ENCODE results near the gene ZMIZ1. TPM values are rescaled to one million over a fixed set of nuclear protein-coding genes. Genes with fewer than 3 reads are reported as not detected.
"Not testable (repeated sequence)": the region's sequence is repeated elsewhere in the genome, so short reads cannot be mapped to it uniquely, and the experiment has no call there.

The ZMIZ1 gene
- total RNA-seq, 2 donors from 2014 or later = 51.4 to 58.0 TPM

DNA sequence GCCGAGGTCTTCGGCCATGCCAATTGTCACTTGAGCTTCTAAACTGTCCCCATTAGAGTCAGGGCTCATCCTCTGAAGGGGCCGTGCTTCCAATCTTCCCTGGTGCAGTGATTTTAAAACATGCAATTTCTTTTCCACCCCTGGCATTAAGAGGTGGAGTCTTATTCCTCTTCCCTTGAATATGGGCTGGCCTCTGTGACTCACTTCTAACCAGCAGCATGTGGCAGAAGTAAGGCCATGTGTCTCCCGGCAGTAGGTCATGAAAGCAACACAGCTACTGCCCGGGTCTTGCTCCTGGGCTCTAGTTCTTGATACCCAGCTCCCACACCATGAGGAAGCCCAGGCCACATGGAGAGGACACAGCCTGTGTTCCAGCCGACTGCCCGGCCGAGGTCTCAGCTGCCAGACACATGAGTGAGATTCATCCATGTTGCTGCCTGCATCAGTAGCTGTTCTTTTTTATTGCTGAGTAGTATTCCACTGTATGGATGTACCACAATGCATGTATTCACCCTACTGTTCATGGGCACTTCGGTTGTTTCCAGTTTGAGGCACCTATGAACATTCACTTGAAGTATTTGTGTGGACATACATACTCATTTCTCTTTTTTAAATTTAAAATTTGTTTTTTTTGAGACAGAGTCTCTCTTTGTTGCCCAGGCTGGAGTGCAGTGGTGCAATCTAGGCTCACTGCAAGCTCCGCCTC, 264.0 kb downstream of the ZMIZ1 start:
- intact Hi-C loops (cut with DNase I); ATAC-seq; DNase-seq: not testable (repeated sequence)

GRCh38 chr10:79333513-79333912, 264.7 kb downstream of the ZMIZ1 start:
- ATAC-seq (no peak), DNase-seq (no peak)
- intact Hi-C loops (cut with DNase I) = no loop called here

GRCh38 chr10:79334573-79334972, 265.8 kb downstream of the ZMIZ1 start:
- intact Hi-C loops (cut with DNase I) = no loop called here
- DNase-seq (no peak), ATAC-seq (no peak)

DNA sequence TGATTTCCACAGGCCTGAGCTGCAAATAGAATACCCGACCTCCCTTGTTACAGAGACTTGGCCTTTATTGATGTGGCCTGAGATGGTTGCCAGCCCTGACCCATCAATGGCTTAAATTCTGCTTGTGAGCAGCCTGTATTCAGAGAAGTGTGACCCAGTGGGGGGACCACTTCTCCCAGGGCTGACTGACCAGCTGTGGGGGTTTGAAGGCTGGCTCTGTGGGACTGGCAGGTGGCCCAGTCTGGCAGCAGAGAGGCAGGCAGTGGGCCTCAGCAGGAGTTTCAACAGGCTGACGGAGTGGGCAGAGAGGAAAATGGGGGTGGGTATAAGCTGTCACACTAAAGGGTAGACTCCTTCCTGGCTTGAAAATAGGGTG, 266.3 kb downstream of the ZMIZ1 start:
- peak; percentile 12 for DNase-seq
- peak in 1 of 2 donors; percentile 34 for ATAC-seq
- intact Hi-C loops (cut with DNase I) = no loop called here

GRCh38 chr10:79335470-79336235, 266.9 kb downstream of the ZMIZ1 start:
- ATAC-seq (peak; percentile 48 to 75), DNase-seq (peak; percentile 19)
- intact Hi-C loops (cut with DNase I) = no loop called here

DNA sequence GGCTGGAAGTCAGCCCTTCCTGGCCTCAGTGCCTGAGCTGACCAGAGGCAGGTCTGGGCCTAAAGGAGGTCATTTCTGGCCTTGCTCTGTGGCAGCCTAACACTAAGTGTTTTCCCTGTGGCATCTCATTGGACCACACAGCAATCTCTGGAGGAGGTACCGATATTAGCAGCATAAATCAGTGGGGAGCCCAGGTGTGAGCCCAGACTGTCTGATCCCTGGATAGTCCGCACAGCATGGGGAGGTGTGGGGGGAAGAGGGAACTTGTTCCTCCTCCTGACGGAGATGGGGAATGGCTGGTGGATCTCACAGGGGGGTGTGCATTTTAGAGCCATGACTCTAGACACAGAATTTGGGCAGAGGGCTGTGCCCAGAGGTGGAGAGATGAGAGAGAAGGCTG, 267.5 kb downstream of the ZMIZ1 start:
- ATAC-seq (no peak), DNase-seq (no peak)
- intact Hi-C loops (cut with DNase I) = no loop called here

DNA sequence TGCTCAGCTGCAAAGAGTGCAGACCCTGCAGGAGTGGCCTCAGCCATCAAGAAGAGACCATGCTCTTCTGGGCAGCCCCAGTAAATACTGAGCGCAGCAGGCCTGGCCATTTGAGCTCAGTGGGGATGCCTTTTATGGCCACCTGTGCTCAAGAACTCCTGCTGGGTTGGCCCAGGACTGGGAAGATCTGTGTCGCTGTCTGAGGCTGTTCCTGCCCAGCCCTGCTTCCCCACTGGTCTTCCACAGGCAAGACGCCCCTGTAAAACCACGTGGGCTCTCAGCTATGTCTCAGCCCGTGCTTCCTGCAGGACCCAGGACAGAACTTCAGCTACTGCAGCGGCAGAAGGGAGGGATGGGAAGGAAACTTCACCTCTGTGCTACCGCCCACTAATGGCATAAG, 268.0 kb downstream of the ZMIZ1 start:
- ATAC-seq (no peak), DNase-seq (peak; percentile 3)
- intact Hi-C loops (cut with DNase I) = no loop called here

GRCh38 chr10:79337783-79338469, 269.2 kb downstream of the ZMIZ1 start:
- DNase-seq = not testable (repeated sequence)

GRCh38 chr10:79339266-79339665, 270.5 kb downstream of the ZMIZ1 start:
- ATAC-seq = no peak
- intact Hi-C loops (cut with DNase I) = no loop called here
- DNase-seq = no peak

More at GRCh38 chr10:79337783-79338469, 269.2 kb downstream of the ZMIZ1 start:
- intact Hi-C loops (cut with DNase I); ATAC-seq: not testable (repeated sequence)

- no peak for DNase-seq
- intact Hi-C loops (cut with DNase I) = no loop called here
- peak in 1 of 2 donors; percentile 16 for ATAC-seq
Measured at GRCh38 chr10:79340646-79341244, 272.0 kb downstream of the ZMIZ1 start.

DNA sequence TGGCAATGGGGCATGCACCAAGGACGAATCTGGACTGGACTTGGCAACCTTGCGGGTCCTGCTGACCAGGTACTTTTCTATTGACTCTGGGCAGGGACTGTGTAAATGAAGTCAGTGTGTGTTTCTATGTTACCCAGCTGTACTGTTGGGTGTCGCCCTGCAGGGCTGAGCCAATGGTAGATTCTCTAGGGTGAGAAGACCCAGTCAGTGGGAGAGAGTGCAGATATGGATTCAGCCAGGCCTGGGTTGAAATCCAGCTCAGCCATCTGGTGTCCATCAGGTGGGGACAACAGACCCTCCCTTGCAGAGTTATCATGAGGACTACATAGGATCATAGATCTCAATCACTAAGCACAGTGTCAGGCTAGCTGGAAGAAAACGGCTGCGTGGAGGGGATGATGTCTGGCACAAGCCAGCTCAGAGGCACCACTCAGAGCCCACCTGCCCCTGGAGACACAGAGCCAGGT, 273.6 kb downstream of the ZMIZ1 start:
- ATAC-seq = no peak
- intact Hi-C loops (cut with DNase I) = no loop called here

GRCh38 chr10:79342811-79343561, 274.2 kb downstream of the ZMIZ1 start:
- ATAC-seq = no peak
- DNase-seq = no peak
- intact Hi-C loops (cut with DNase I) = no loop called here

More for the DNA sequence above, 273.6 kb downstream of the ZMIZ1 start:
- DNase-seq = no peak

DNA sequence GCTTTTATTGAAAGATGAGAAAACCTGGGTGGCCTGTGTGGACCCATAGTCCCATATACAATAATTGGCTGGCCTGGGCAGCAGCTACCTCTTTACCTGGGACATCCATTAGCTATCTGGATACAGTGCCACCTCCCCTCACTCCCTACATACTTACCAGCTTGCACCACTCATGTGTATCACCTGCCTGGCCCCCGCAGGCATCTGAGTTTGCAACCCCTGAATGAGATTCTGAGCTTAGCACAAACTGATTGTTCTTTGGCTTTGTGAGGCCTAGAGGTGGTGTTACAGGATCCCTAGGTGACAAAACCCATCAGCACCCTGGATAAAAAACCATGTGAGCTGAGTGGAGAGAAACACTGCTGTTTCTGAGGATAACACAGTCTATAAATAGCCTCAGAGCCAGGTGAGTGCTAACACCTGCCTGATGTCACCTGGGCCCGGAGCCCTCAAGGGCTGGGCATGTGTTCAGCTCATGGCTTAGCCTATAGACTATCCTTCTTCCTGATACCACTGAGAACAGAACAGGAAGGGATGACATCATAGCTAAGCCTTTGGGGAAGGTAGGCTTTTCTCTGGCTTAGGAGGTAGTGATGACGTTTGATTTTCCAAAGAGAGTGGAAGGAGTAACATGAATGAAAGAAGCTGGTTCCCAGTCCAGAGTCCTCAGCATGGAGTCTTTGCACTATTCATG, 275.9 kb downstream of the ZMIZ1 start:
- DNase-seq (no peak), ATAC-seq (no peak)
- intact Hi-C loops (cut with DNase I) = no loop called here

GRCh38 chr10:79345241-79346011, 276.7 kb downstream of the ZMIZ1 start:
- ATAC-seq (peak in 1 of 2 donors; percentile 1), DNase-seq (no peak)
- intact Hi-C loops (cut with DNase I) = no loop called here

- DNase-seq (no peak), ATAC-seq (no peak)
- intact Hi-C loops (cut with DNase I) = no loop called here
Measured at GRCh38 chr10:79346012-79346340, 277.2 kb downstream of the ZMIZ1 start.

DNA sequence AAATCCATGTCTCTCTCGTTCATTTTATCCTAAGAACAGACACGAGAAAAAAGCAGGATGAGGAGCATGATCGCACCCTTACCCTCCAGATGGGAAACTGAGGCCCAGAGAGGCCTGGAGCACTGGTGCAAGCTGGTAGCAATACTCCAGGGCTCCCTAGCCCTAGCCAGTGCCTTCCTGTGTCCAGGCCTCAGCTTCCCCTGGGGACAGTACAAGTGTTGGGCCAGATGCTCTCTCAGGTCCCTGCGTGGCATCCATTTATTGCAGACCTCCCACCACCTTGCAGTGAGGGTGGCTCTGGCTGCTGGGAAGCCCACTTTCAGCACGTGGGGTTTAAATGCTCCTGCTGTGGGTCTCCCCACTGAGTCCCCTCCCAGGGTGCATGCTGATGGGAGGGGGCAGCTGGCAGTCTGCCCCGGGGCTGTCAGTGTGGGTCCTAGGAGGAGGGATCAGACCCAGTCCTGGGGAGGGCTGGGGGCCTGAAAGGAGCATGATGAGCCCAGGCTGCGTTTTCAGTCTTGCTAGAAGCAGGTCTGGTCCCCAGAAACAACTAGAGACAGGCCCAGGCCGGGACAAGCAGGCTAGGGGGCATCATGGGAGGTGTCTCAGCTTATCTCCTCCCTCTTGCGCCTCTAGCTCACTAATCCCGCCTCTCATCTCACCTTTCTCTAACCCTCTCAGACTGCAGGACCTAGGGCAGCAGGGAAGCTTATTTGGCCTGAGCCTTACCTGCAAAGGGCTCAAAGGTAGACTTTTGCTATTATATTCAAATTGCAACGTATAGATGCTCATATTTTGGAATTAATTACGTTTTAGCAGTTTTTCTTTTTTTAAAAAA, 277.8 kb downstream of the ZMIZ1 start:
- ATAC-seq (no peak), DNase-seq (no peak)

More for the DNA sequence above, 277.8 kb downstream of the ZMIZ1 start:
- intact Hi-C loops (cut with DNase I) = no loop called here

Data from left cardiac atrium (tissue), 4 donors.